Activated T-helper 2 cell treated with anti-CD3 and anti-CD28 coated beads, Interferon-gamma antibody, Interleukin-2, Interleukin-4, amounts not matched to agents 10 μg/mL and 5 μg/mL and 100 μg/mL, durations not matched to agents 14 hours and 24 hours and 36 hours (primary cell): ENCODE data around the gene SYNJ1. TPM values are rescaled to one million over a fixed set of nuclear protein-coding genes. Genes with fewer than 3 reads are reported as not detected.

Experiments used
- DNase-seq: peaks from one replicate; pipeline ENCODE4 v3.0.0; 2021; ENCODE audit warnings: low spot score
- H3K27ac Mint-ChIP-seq: one replicate; pipeline ENCODE4 v1.8.0; 2021; ENCODE audit warnings: mixed read lengths
- H3K27me3 Mint-ChIP-seq: one replicate; pipeline ENCODE4 v1.8.0; 2021; ENCODE audit warnings: low read depth, mixed read lengths
- H3K36me3 Mint-ChIP-seq: one replicate; pipeline ENCODE4 v1.8.0; 2021; ENCODE audit warnings: low read depth, mixed read lengths
- H3K4me1 Mint-ChIP-seq: one replicate; pipeline ENCODE4 v1.8.0; 2021; ENCODE audit warnings: low read depth, mixed read lengths
- H3K4me3 Mint-ChIP-seq: one replicate; pipeline ENCODE4 v1.8.0; 2021; ENCODE audit warnings: low read depth, mild to moderate bottlenecking, moderate library complexity, mixed read lengths
- H3K9me3 Mint-ChIP-seq: one replicate; pipeline ENCODE4 v1.8.0; 2021; ENCODE audit warnings: mixed read lengths
- intact Hi-C: fragments of 100-400 bp; cut with micrococcal nuclease; formaldehyde crosslinking; loops from one replicate; pipeline ENCODE4 v1.15.1; 2023
- total RNA-seq: library from RNA; stranded (reverse); gene quantifications from 2 replicates; pipeline ENCODE4 v1.2.3, GENCODE V29; 2022

Gene SYNJ1
- total RNA-seq, 1 donor from 2014 or later, result 11.8 TPM

GRCh38 chr21:32732544-32732943, 4.7 kb upstream of the SYNJ1 start:
- H3K36me3 Mint-ChIP-seq, result peaks cover 45% of the 10 kb centered on the region
- peaks cover 37% of the 10 kb centered on the region for H3K4me1 Mint-ChIP-seq
- peak overlapping the region; percentile 14 for H3K27ac Mint-ChIP-seq
- H3K27me3 Mint-ChIP-seq, result no peaks in the 10 kb centered on the region
- intact Hi-C loops, result no loop called here
- no peak overlapping the region for H3K4me3 Mint-ChIP-seq
- no peaks in the 10 kb centered on the region for H3K9me3 Mint-ChIP-seq
- no peak for DNase-seq

DNA sequence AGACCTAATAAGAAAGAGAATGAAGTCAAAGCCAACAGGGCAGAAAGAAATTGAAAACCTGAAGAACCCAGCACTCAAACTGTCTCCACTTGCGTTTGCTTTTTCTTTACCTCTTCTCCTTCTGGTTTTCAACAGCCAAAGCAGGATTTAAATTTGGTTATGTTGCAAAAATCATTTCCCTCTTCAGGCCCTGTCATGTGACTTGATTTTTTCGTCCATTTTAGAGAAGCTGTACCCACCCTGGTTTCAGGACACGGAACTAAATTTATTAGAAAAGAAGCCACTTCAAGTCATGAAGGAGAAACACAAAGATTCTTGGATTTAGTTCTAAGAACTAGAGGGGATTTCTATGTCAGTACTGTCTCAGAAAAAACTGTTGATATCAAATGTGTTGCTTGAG, 1.0 kb upstream of the SYNJ1 start:
- peak overlapping the region; percentile 98 for H3K4me3 Mint-ChIP-seq
- peaks cover 39% of the 10 kb centered on the region for H3K4me1 Mint-ChIP-seq
- H3K27ac Mint-ChIP-seq, result no peak overlapping the region
- no peaks in the 10 kb centered on the region for H3K9me3 Mint-ChIP-seq
- no peak for DNase-seq
- H3K27me3 Mint-ChIP-seq, result no peaks in the 10 kb centered on the region
- H3K36me3 Mint-ChIP-seq, result peaks cover 20% of the 10 kb centered on the region
- intact Hi-C loops, result loop anchor here (5.0 kb wide), 3 partner anchors 117 to 337 kb away; partner anchors contain the start of genes CFAP298, EVA1C and URB1

- DNase-seq, result no peak
- peaks cover 41% of the 10 kb centered on the region for H3K4me1 Mint-ChIP-seq
- intact Hi-C loops, result loop anchor here (5.0 kb wide), 3 partner anchors 116 to 336 kb away; partner anchors contain the start of genes CFAP298, EVA1C and URB1
- H3K36me3 Mint-ChIP-seq, result peaks cover 21% of the 10 kb centered on the region
- H3K4me3 Mint-ChIP-seq, result peak overlapping the region; percentile 98
- no peaks in the 10 kb centered on the region for H3K9me3 Mint-ChIP-seq
- no peaks in the 10 kb centered on the region for H3K27me3 Mint-ChIP-seq
- H3K27ac Mint-ChIP-seq, result peak overlapping the region; percentile 95
Measured at GRCh38 chr21:32728456-32728839, 635 bp upstream of the SYNJ1 start.

GRCh38 chr21:32726839-32727686, 750 bp downstream of the SYNJ1 start:
- no peaks in the 10 kb centered on the region for H3K9me3 Mint-ChIP-seq
- H3K4me3 Mint-ChIP-seq, result peak overlapping the region; percentile 98
- peak; percentile 31 for DNase-seq
- peak overlapping the region; percentile 95 for H3K27ac Mint-ChIP-seq
- intact Hi-C loops, result loop anchor here (1.0 to 5.0 kb wide), 6 partner anchors 14 to 335 kb away; partner anchors contain the start of genes CFAP298, EVA1C and URB1
- H3K36me3 Mint-ChIP-seq, result peaks cover 18% of the 10 kb centered on the region
- peaks cover 39% of the 10 kb centered on the region for H3K4me1 Mint-ChIP-seq
- no peaks in the 10 kb centered on the region for H3K27me3 Mint-ChIP-seq

GRCh38 chr21:32719085-32719484, 8.7 kb downstream of the SYNJ1 start:
- DNase-seq, result no peak
- no peak overlapping the region for H3K4me3 Mint-ChIP-seq
- peaks cover 7% of the 10 kb centered on the region for H3K9me3 Mint-ChIP-seq
- H3K27ac Mint-ChIP-seq, result no peak overlapping the region
- intact Hi-C loops, result no loop called here
- H3K4me1 Mint-ChIP-seq, result peaks cover 16% of the 10 kb centered on the region
- H3K36me3 Mint-ChIP-seq, result peaks cover 58% of the 10 kb centered on the region
- H3K27me3 Mint-ChIP-seq, result no peaks in the 10 kb centered on the region

- Mint-ChIP-seq H3K9me3 (peaks cover 7% of the 10 kb centered on the region), H3K27ac (no peak overlapping the region), H3K4me3 (no peak overlapping the region), H3K4me1 (peaks cover 9% of the 10 kb centered on the region), H3K27me3 (no peaks in the 10 kb centered on the region), H3K36me3 (peaks cover 50% of the 10 kb centered on the region)
- DNase-seq, result no peak
- intact Hi-C loops, result no loop called here
Measured at GRCh38 chr21:32717851-32718316, 9.9 kb downstream of the SYNJ1 start.

- Mint-ChIP-seq H3K9me3 (peaks cover 7% of the 10 kb centered on the region), H3K27me3 (no peaks in the 10 kb centered on the region), H3K36me3 (peaks cover 44% of the 10 kb centered on the region), H3K4me3 (no peak overlapping the region), H3K27ac (no peak overlapping the region), H3K4me1 (peaks cover 18% of the 10 kb centered on the region)
- intact Hi-C loops, result no loop called here
- no peak for DNase-seq
Measured at GRCh38 chr21:32716486-32716885, 11.3 kb downstream of the SYNJ1 start.

DNA sequence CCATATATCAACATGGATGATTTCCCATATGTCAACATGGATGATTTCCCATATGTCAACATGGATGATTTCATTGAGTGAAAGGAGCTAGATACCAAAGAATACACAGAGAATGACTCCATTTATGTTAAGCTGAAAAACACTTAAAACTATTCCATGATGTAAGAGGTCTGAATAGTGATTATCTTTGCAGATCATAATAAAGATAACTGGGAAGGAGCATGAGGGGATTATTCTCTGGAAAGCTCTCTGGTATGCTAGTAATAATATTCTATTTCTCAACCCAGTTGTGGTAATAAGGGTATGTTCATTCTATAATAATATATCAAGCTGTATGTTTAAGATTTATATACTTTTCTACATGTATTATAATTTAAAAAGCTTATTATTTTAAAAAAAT, 14.1 kb downstream of the SYNJ1 start:
- intact Hi-C loops, result loop anchor here (2.0 kb wide), 1 partner anchor 13 kb away; no protein-coding TSS in a partner anchor
- Mint-ChIP-seq H3K36me3 (peaks cover 33% of the 10 kb centered on the region), H3K9me3 (peaks cover 7% of the 10 kb centered on the region), H3K27ac (no peak overlapping the region), H3K4me3 (no peak overlapping the region), H3K27me3 (no peaks in the 10 kb centered on the region), H3K4me1 (peaks cover 16% of the 10 kb centered on the region)
- no peak for DNase-seq

DNA sequence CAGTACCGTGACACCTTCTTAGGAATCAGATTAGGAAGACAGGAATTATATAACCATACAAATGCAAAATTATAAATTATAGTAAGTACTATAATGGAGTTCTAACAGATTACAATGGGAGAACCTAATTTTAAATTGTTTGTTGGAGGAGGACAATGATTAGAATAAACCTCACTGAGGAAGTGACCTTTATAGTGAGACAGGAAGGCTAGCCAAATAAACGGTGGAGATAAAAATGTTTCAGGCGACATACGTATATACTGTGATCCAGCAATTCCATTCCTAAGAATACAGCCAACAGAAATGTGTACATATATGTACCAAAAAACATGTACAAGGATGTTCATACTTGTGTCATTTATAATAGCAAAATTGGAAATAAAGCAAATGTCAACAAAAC, 15.2 kb downstream of the SYNJ1 start:
- H3K4me1 Mint-ChIP-seq, result peaks cover 16% of the 10 kb centered on the region
- H3K9me3 Mint-ChIP-seq, result peaks cover 7% of the 10 kb centered on the region
- no peak overlapping the region for H3K27ac Mint-ChIP-seq
- intact Hi-C loops, result loop anchor here (2.0 kb wide), 1 partner anchor 14 kb away; no protein-coding TSS in a partner anchor
- no peak for DNase-seq
- no peaks in the 10 kb centered on the region for H3K27me3 Mint-ChIP-seq
- H3K4me3 Mint-ChIP-seq, result no peak overlapping the region
- H3K36me3 Mint-ChIP-seq, result peaks cover 28% of the 10 kb centered on the region

DNA sequence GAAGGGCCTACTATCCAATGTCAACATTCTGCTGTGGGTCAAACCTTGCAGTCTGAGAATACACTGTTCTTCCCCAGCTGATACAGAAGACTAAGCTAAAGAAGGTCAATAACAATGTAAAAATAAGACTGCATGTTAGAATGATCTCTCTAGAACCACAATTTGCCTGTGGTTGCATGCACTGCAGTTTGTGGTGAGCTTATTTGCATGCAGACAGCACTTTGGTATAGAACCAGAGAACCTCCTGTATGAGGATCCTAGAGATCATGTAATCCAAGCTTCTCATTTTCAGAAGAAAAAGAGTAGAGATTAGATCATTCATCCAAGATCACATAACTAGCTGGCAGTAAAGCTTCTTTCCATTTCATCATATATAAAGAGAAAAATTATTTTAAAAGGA, 15.8 kb downstream of the SYNJ1 start:
- Mint-ChIP-seq H3K4me3 (no peak overlapping the region), H3K27me3 (no peaks in the 10 kb centered on the region), H3K27ac (peak overlapping the region; percentile 22), H3K36me3 (peaks cover 22% of the 10 kb centered on the region), H3K4me1 (peaks cover 17% of the 10 kb centered on the region), H3K9me3 (peaks cover 7% of the 10 kb centered on the region)
- intact Hi-C loops, result loop anchor here (2.0 kb wide), 1 partner anchor 15 kb away; no protein-coding TSS in a partner anchor
- no peak for DNase-seq

- Mint-ChIP-seq H3K4me3 (no peak overlapping the region), H3K27me3 (no peaks in the 10 kb centered on the region), H3K4me1 (peaks cover 19% of the 10 kb centered on the region), H3K27ac (no peak overlapping the region), H3K36me3 (peaks cover 13% of the 10 kb centered on the region), H3K9me3 (no peaks in the 10 kb centered on the region)
- DNase-seq, result no peak
- intact Hi-C loops, result no loop called here
Measured at GRCh38 chr21:32710987-32711386, 16.8 kb downstream of the SYNJ1 start.

DNA sequence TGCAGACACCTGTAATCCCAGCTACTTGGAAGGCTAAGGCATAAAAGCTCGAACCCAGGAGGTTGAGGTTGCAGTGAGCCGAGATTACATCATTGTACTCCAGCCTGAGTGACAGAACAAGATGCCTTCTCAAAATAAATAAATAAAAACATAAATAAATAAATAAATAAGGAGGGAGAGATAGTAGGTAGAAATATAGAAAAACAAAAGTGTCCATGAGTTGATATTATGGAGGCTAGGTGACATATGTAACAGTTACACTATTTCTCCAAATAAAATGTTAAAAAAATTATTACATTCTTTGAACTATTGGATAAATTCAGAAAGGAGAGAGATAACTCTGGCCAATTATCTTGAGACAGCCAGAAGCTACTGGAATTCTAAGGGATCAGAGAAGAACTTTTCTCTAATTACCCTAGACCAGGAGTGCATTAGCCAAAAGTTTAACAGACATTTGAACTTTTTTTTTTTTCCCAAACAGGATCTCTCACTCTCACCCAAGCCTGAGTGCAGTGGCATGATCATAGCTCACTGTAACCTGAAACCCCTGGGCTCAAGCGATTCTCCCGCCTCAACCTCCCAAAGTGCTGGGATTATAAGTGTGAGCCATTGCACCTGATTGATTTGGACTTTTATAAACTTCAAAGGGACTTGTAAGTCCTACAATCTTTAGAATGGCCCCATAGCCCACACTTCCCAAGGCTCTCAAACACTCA, 17.6 kb downstream of the SYNJ1 start:
- DNase-seq, result no peak
- H3K4me1 Mint-ChIP-seq, result peaks cover 22% of the 10 kb centered on the region
- H3K27me3 Mint-ChIP-seq, result no peaks in the 10 kb centered on the region
- intact Hi-C loops, result no loop called here
- no peak overlapping the region for H3K4me3 Mint-ChIP-seq
- no peaks in the 10 kb centered on the region for H3K9me3 Mint-ChIP-seq
- H3K36me3 Mint-ChIP-seq, result peaks cover 13% of the 10 kb centered on the region
- H3K27ac Mint-ChIP-seq, result no peak overlapping the region

DNA sequence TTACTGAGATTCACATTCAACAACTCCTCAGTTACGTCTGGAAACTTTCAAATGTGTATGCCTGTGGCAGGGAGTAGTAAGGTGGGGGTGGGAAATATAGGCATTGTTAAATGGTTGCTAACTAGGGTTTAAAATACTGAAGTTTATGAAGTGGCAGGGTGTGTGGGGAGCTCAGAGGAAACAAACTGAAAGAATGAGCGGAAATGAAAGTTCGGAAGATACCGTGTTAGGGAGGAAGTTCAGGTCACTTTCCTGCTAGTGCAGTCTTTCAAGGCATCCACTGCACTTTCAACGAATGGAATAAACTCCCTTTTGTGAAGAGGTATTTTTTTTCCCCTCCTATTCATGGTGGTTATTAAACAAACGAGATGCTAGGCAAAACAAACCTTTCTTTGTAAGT, 19.7 kb downstream of the SYNJ1 start:
- no peak for DNase-seq
- H3K27ac Mint-ChIP-seq, result no peak overlapping the region
- intact Hi-C loops, result no loop called here
- H3K4me1 Mint-ChIP-seq, result peaks cover 29% of the 10 kb centered on the region
- no peaks in the 10 kb centered on the region for H3K27me3 Mint-ChIP-seq
- no peaks in the 10 kb centered on the region for H3K9me3 Mint-ChIP-seq
- peaks cover 7% of the 10 kb centered on the region for H3K36me3 Mint-ChIP-seq
- H3K4me3 Mint-ChIP-seq, result no peak overlapping the region
